ENCODE results near the gene GRWD1. TPM values are rescaled to one million over a fixed set of nuclear protein-coding genes. Genes with fewer than 3 reads are reported as not detected.
A peak's percentile ranks its signal among the peaks of the same experiment; 100 is the strongest.

The GRWD1 gene
- total RNA-seq, 1 donor from 2014 or later, result 34.0 TPM

- Mint-ChIP-seq H3K27me3 (ENCODE audit: low read depth) (peaks cover 7% of the 10 kb centered on the region), H3K27ac (no peak overlapping the region), H3K4me1 (peaks cover 29% of the 10 kb centered on the region), H3K36me3 (peaks cover 2% of the 10 kb centered on the region), H3K4me3 (peak overlapping the region; percentile 13), H3K9me3 (no peaks in the 10 kb centered on the region)
- TF ChIP-seq CTCF (IDR thresholded peaks at IDR 0.05; ENCODE audit: unreplicated experiment), result peak; percentile 87
- peak; percentile 66 to 90 for DNase-seq (ENCODE audit: low spot score in 2 of 2, unreplicated experiment in 2 of 2)
These were observed 43.9 kb downstream of the GRWD1 start for GRCh38 chr19:48489608-48490216.

GRCh38 chr19:48490981-48491792, 45.4 kb downstream of the GRWD1 start:
- H3K4me1 Mint-ChIP-seq, result peaks cover 37% of the 10 kb centered on the region

GRCh38 chr19:48491793-48492123, 46.0 kb downstream of the GRWD1 start:
- H3K27ac Mint-ChIP-seq, result peak overlapping the region; percentile 77
- H3K4me1 Mint-ChIP-seq, result peaks cover 37% of the 10 kb centered on the region
- H3K36me3 Mint-ChIP-seq, result no peaks in the 10 kb centered on the region
- no peak for DNase-seq (ENCODE audit: low spot score in 2 of 2, unreplicated experiment in 2 of 2)
- H3K27me3 Mint-ChIP-seq (ENCODE audit: low read depth), result peaks cover 7% of the 10 kb centered on the region
- H3K9me3 Mint-ChIP-seq, result no peaks in the 10 kb centered on the region
- peak overlapping the region; percentile 55 for H3K4me3 Mint-ChIP-seq
- TF ChIP-seq CTCF (IDR thresholded peaks at IDR 0.05; ENCODE audit: unreplicated experiment), result no peak

More at GRCh38 chr19:48490981-48491792, 45.4 kb downstream of the GRWD1 start:
- no peak for DNase-seq (ENCODE audit: low spot score in 2 of 2, unreplicated experiment in 2 of 2)
- H3K4me3 Mint-ChIP-seq, result peak overlapping the region; percentile 55
- peaks cover 2% of the 10 kb centered on the region for H3K36me3 Mint-ChIP-seq
- no peak for TF ChIP-seq CTCF (IDR thresholded peaks at IDR 0.05; ENCODE audit: unreplicated experiment)
- peak overlapping the region; percentile 77 for H3K27ac Mint-ChIP-seq
- H3K9me3 Mint-ChIP-seq, result no peaks in the 10 kb centered on the region
- H3K27me3 Mint-ChIP-seq (ENCODE audit: low read depth), result peaks cover 7% of the 10 kb centered on the region

GRCh38 chr19:48492925-48493717, 47.3 kb downstream of the GRWD1 start:
- H3K27me3 Mint-ChIP-seq (ENCODE audit: low read depth), result peaks cover 7% of the 10 kb centered on the region
- peak overlapping the region; percentile 75 for H3K4me3 Mint-ChIP-seq
- peaks cover 38% of the 10 kb centered on the region for H3K4me1 Mint-ChIP-seq
- no peaks in the 10 kb centered on the region for H3K9me3 Mint-ChIP-seq
- DNase-seq (ENCODE audit: low spot score in 2 of 2, unreplicated experiment in 2 of 2), result peak; percentile 86 to 93
- no peak for TF ChIP-seq CTCF (IDR thresholded peaks at IDR 0.05; ENCODE audit: unreplicated experiment)
- H3K27ac Mint-ChIP-seq, result peak overlapping the region; percentile 78
- H3K36me3 Mint-ChIP-seq, result no peaks in the 10 kb centered on the region

- DNase-seq (ENCODE audit: low spot score in 2 of 2, unreplicated experiment in 2 of 2), result no peak
- TF ChIP-seq CTCF (IDR thresholded peaks at IDR 0.05; ENCODE audit: unreplicated experiment), result no peak
- H3K4me3 Mint-ChIP-seq, result peak overlapping the region; percentile 75
- H3K9me3 Mint-ChIP-seq, result no peaks in the 10 kb centered on the region
- H3K27me3 Mint-ChIP-seq (ENCODE audit: low read depth), result peaks cover 7% of the 10 kb centered on the region
- H3K36me3 Mint-ChIP-seq, result no peaks in the 10 kb centered on the region
- H3K4me1 Mint-ChIP-seq, result peaks cover 34% of the 10 kb centered on the region
- peak overlapping the region; percentile 87 for H3K27ac Mint-ChIP-seq
These were observed 48.1 kb downstream of the GRWD1 start for GRCh38 chr19:48493718-48494401.

Measured in mesothelial cell of epicardium (in vitro differentiated cells).